GM19043 (cell line): Measurements from ENCODE around the gene GRB10.
A peak's percentile ranks its signal among the peaks of the same experiment; 100 is the strongest.

ENCODE experiments used
- ATAC-seq: cut with Tn5 transposase; IDR thresholded peaks from one replicate; pipeline ENCODE4 v1.9.1; 2021; ENCODE audit warnings: low read depth; ENCODE audit not compliant: unreplicated experiment

The GRB10 gene

GRCh38 chr7:50676079-50676478 lies 106.6 kb downstream of the GRB10 start:
- no peak for ATAC-seq

- no peak for ATAC-seq
Observed at GRCh38 chr7:50674896-50675835, 107.5 kb downstream of the GRB10 start.

GRCh38 chr7:50674299-50674698 lies 108.4 kb downstream of the GRB10 start:
- no peak for ATAC-seq

- ATAC-seq, result no peak
Observed at GRCh38 chr7:50673096-50673495, 109.6 kb downstream of the GRB10 start.

- ATAC-seq, result no peak
Observed at GRCh38 chr7:50672045-50672444, 110.7 kb downstream of the GRB10 start.

- ATAC-seq, result no peak
Observed at GRCh38 chr7:50671386-50671785, 111.3 kb downstream of the GRB10 start.

GRCh38 chr7:50669890-50670289 lies 112.8 kb downstream of the GRB10 start:
- ATAC-seq, result no peak

- no peak for ATAC-seq
Observed at GRCh38 chr7:50667789-50668226, 114.9 kb downstream of the GRB10 start.

GRCh38 chr7:50667338-50667737 lies 115.4 kb downstream of the GRB10 start:
- ATAC-seq, result no peak

GRCh38 chr7:50666124-50666496 lies 116.6 kb downstream of the GRB10 start:
- ATAC-seq, result no peak

- no peak for ATAC-seq
Observed at GRCh38 chr7:50665403-50666123, 117.1 kb downstream of the GRB10 start.

- peak; percentile 26 for ATAC-seq
Observed at GRCh38 chr7:50664937-50665336, 117.8 kb downstream of the GRB10 start.

GRCh38 chr7:50664461-50664922 lies 118.2 kb downstream of the GRB10 start:
- peak; percentile 44 for ATAC-seq

- no peak for ATAC-seq
Observed at GRCh38 chr7:50663396-50664102, 119.1 kb downstream of the GRB10 start.

- ATAC-seq, result no peak
Observed at GRCh38 chr7:50662996-50663395, 119.7 kb downstream of the GRB10 start.

- peak; percentile 16 for ATAC-seq
Observed at GRCh38 chr7:50662041-50662694, 120.5 kb downstream of the GRB10 start.

- ATAC-seq, result peak; percentile 55
Observed at GRCh38 chr7:50661345-50662040, 121.2 kb downstream of the GRB10 start.

- no peak for ATAC-seq
Observed at GRCh38 chr7:50660830-50661175, 121.9 kb downstream of the GRB10 start.

- peak; percentile 12 for ATAC-seq
Observed at GRCh38 chr7:50660040-50660829, 122.5 kb downstream of the GRB10 start.
